HepG2 (cell line): ENCODE data around the gene DMXL1. TPM values are rescaled to one million over a fixed set of nuclear protein-coding genes. Genes with fewer than 3 reads are reported as not detected.

Source experiments
- ATAC-seq: fragments of 200-7000 bp; cut with Tn5 transposase; 3 replicates; pipeline ENCODE4 v1.9.1; 2020; ENCODE audit warnings: mild to moderate bottlenecking, moderate library complexity
- BruUV-seq: library from RNA; stranded (reverse); fragments of 400-500 nt; replicated peaks from 2 replicates; lab custom pipeline; 2021; lab: Mats Ljungman, UMichigan
- CTCF ChIA-PET: fragments of 300-600 bp; formaldehyde crosslinking; extraction: SDS; loops from one replicate; lab custom pipeline; 2021; ENCODE audit warnings: low total read pairs, inconsistent platforms, low intra/inter-chr PET ratio; lab: Yijun Ruan, JAX
- POLR2A ChIA-PET: fragments of 350-600 bp; sonication (Branson Sonifier 250); formaldehyde crosslinking; loops from one replicate; lab custom pipeline; 2020; ENCODE audit warnings: antibody characterized with exemption, inconsistent platforms; lab: Yijun Ruan, JAX
- DNase-seq: peaks from one replicate; pipeline ENCODE4 v3.0.0-alpha.2; 2015; ENCODE audit warnings: low spot score
- FAIRE-seq: peaks from 3 replicates; lab custom pipeline; 2011; peaks lifted over from hg19 to GRCh38; lab: Jason Lieb, UNC
- H2AFZ ChIP-seq: one replicate; pipeline ENCODE4 v1.6.1; 2011; ENCODE audit warnings: low read length, inconsistent platforms
- H3K27ac ChIP-seq: fragments of 300-600 bp; 3 replicates; pipeline ENCODE4 v1.8.0; 2011; ENCODE audit warnings: mixed run types, mild to moderate bottlenecking, mixed read lengths, low read length, inconsistent platforms; ENCODE audit not compliant: insufficient read depth; ENCODE audit errors: extremely low read length
- H3K27me3 ChIP-seq, 2 experiments: fragments of 200-600 bp in 1 of 2; 2 replicates in 1 of 2; 3 replicates in 1 of 2; pipeline versions ENCODE4 v1.6.0 to v1.8.0; 2011; ENCODE audit warnings: low read length in 2 of 2, mild to moderate bottlenecking in 2 of 2, moderate library complexity in 2 of 2, inconsistent platforms in 1 of 2; ENCODE audit not compliant: insufficient read depth in 2 of 2, control insufficient read depth in 1 of 2
- H3K36me3 ChIP-seq, 2 experiments: fragments of 200-600 bp in 1 of 2; replicated peaks in 1 of 2; 2 replicates in 1 of 2; 3 replicates in 1 of 2; pipeline versions ENCODE4 v1.5.1 to v1.8.0; 2011; ENCODE audit warnings: low read length in 2 of 2, inconsistent platforms in 1 of 2; ENCODE audit not compliant: insufficient read depth in 2 of 2, control insufficient read depth in 1 of 2
- H3K4me1 ChIP-seq: 2 replicates; pipeline ENCODE4 v1.5.1; 2012; ENCODE audit warnings: low read length, inconsistent platforms; ENCODE audit not compliant: insufficient read depth
- H3K4me2 ChIP-seq: 2 replicates; pipeline ENCODE4 v1.6.0; 2011; ENCODE audit warnings: low read depth, low read length, inconsistent platforms
- H3K4me3 ChIP-seq, 3 experiments: fragments of 200-600 bp in 1 of 3; sonication (generic), shearing (Covaris generic) in 1 of 3; replicated peaks in 1 of 3; 2 replicates each; pipeline ENCODE4 v1.5.1; 2011 to 2016; ENCODE audit warnings: low read length in 3 of 3, inconsistent platforms in 2 of 3, low read depth in 2 of 3, mild to moderate bottlenecking in 2 of 3, control low read depth in 1 of 3, mixed read lengths in 1 of 3; ENCODE audit not compliant: insufficient read depth in 1 of 3
- H3K79me2 ChIP-seq: one replicate; pipeline ENCODE4 v1.6.1; 2011; ENCODE audit warnings: low read length, inconsistent platforms; ENCODE audit not compliant: insufficient read depth
- H3K9ac ChIP-seq: 2 replicates; pipeline ENCODE4 v1.6.0; 2011; ENCODE audit warnings: mild to moderate bottlenecking, low read depth, low read length, inconsistent platforms; ENCODE audit not compliant: insufficient read depth
- H3K9me3 ChIP-seq: 2 replicates; pipeline ENCODE4 v1.5.1; 2012; ENCODE audit warnings: mild to moderate bottlenecking, low read length
- H4K20me1 ChIP-seq: 2 replicates; pipeline ENCODE4 v1.6.0; 2011; ENCODE audit warnings: inconsistent platforms, mild to moderate bottlenecking, low read length, moderate library complexity; ENCODE audit not compliant: insufficient read depth
- AKAP8 ChIP-seq: sonication (generic); formaldehyde crosslinking; IDR thresholded peaks from 2 replicates; pipeline ENCODE4 v1.5.1; 2020; ENCODE audit warnings: mild to moderate bottlenecking, missing genetic modification reagents
- ARID2 ChIP-seq: sonication (generic); formaldehyde crosslinking; IDR thresholded peaks from 2 replicates; pipeline ENCODE4 v1.8.1; 2022; ENCODE audit warnings: mild to moderate bottlenecking, missing genetic modification reagents, borderline replicate concordance
- BRD4 ChIP-seq: sonication (generic); formaldehyde crosslinking; IDR thresholded peaks from 2 replicates; pipeline ENCODE4 v1.4.0; 2020; ENCODE audit warnings: missing genetic modification reagents
- CEBPZ ChIP-seq: IDR thresholded peaks from 2 replicates; pipeline ENCODE4 v1.6.1; 2012; ENCODE audit warnings: low read length, improper control_type of control experiment
- DMAP1 ChIP-seq: IDR thresholded peaks from 2 replicates; pipeline ENCODE4 v1.6.1; 2016
- MED1 ChIP-seq: sonication (generic); formaldehyde crosslinking; IDR thresholded peaks from 2 replicates; pipeline ENCODE4 v1.4.0; 2020; ENCODE audit warnings: missing genetic modification reagents
- MLLT10 ChIP-seq: sonication (generic); formaldehyde crosslinking; IDR thresholded peaks from 2 replicates; pipeline ENCODE4 v1.4.0; 2020; ENCODE audit warnings: missing genetic modification reagents
- SNAPC4 ChIP-seq: sonication (generic); formaldehyde crosslinking; IDR thresholded peaks from 2 replicates; pipeline ENCODE4 v1.4.0; 2020; ENCODE audit warnings: mild to moderate bottlenecking, missing genetic modification reagents
- TCF7L2 ChIP-seq: IDR thresholded peaks from 2 replicates; pipeline ENCODE4 v1.6.1; 2011; ENCODE audit warnings: mild to moderate bottlenecking, low read depth, low read length, moderate library complexity
- TOE1 ChIP-seq: sonication (generic); formaldehyde crosslinking; IDR thresholded peaks from 2 replicates; pipeline ENCODE4 v1.4.0; 2020; ENCODE audit warnings: mild to moderate bottlenecking, missing genetic modification reagents
- ZKSCAN1 ChIP-seq: fragments of 150-350 bp; IDR thresholded peaks from 2 replicates; pipeline ENCODE4 v1.6.1; 2014; ENCODE audit warnings: low read length
- ZKSCAN5 ChIP-seq: sonication (generic); formaldehyde crosslinking; IDR thresholded peaks from 2 replicates; pipeline ENCODE4 v1.5.1; 2020; ENCODE audit warnings: mild to moderate bottlenecking, missing genetic modification reagents
- ZNF670 ChIP-seq: sonication (generic); formaldehyde crosslinking; IDR thresholded peaks from 2 replicates; pipeline ENCODE4 v1.8.0; 2022; ENCODE audit warnings: mild to moderate bottlenecking, missing genetic modification reagents, borderline replicate concordance
- ZNF703 ChIP-seq: sonication (generic); formaldehyde crosslinking; IDR thresholded peaks from 2 replicates; pipeline ENCODE4 v1.5.1; 2020; ENCODE audit warnings: missing genetic modification reagents, mild to moderate bottlenecking, moderate library complexity, borderline replicate concordance
- WGBS: methylation state at CpG from one replicate; pipeline ENCODE4 v1.1.6; 2017; ENCODE audit warnings: low lambda C conversion rate; 5-methylcytosine and 5-hydroxymethylcytosine counted together
- in situ Hi-C: cut with HindIII; loops from 2 replicates; pipeline ENCODE4 v1.10.0; 2017; ENCODE audit warnings: low pct_unique_long_range_greater_than_20kb; ENCODE audit not compliant: extremely low pct_ligation_motif_present
- intact Hi-C: fragments of 100-400 bp; cut with micrococcal nuclease; formaldehyde crosslinking; loops from one replicate; pipeline ENCODE4 v1.10.0; 2022; ENCODE audit not compliant: unreplicated experiment
- polyA plus RNA-seq, 8 experiments: library from polyadenylated mRNA; depleted of rRNA in 3 of 8; stranded (reverse) in 7 of 8; unstranded in 1 of 8; fragments of >200 nt; fragmentation: Illumina TruSeq in 4 of 8; extraction: Trizol in 4 of 8; gene quantifications; 2 replicates each; pipeline versions ENCODE4 v1.2.1 to v1.2.3, GENCODE V29; 2011 to 2016; ENCODE audit warnings: low read depth in 4 of 8, missing spikeins in 1 of 8, mixed read lengths in 1 of 8; ENCODE audit not compliant: insufficient read depth in 1 of 8
- total RNA-seq, 5 experiments: library from RNA; depleted of rRNA; stranded (reverse); fragments of >200 nt; fragmentation: Illumina TruSeq; extraction: Trizol; gene quantifications; 2 replicates each; pipeline ENCODE4 v1.2.3, GENCODE V29; 2016; ENCODE audit warnings: low read depth in 1 of 5
- TF ChIP-seq, protein P1 (sequence below): conservative IDR thresholded peaks from 2 replicates; pipeline ENCODE4 v1.6.1; 2018; ENCODE audit warnings: missing genetic modification reagents

DMXL1 gene
- total and polyA plus RNA-seq, 2 of the 13 experiments (the other 11 are each of a cell fraction or from before 2014, with no cell fraction given) = 6.9 to 18.6 TPM

DNA sequence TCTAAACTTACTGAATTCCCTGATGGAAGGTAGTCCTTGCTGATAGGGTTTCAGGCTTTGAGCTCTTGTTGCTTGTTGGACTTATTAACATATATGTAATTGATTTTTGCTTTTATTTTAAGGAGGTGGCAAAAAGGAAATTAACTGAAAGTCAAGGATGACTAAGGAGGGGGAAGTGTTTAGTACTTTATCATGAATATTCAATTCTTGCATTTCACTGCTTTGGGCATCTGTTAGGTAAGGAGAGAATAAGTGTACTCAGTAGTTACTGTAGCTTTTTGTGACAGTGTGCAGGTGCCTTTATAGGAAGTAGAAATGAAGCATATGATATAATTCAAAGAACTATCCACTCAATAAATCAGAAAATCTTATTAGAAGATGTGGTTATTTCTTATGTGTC is 47.1 kb downstream of the DMXL1 start (continued):
- TF ChIP-seq, protein P1, sequence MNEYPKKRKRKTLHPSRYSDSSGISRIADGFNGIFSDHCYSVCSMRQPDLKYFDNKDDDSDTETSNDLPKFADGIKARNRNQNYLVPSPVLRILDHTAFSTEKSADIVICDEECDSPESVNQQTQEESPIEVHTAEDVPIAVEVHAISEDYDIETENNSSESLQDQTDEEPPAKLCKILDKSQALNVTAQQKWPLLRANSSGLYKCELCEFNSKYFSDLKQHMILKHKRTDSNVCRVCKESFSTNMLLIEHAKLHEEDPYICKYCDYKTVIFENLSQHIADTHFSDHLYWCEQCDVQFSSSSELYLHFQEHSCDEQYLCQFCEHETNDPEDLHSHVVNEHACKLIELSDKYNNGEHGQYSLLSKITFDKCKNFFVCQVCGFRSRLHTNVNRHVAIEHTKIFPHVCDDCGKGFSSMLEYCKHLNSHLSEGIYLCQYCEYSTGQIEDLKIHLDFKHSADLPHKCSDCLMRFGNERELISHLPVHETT (CRISPR knock-in tag) = no peak
- TF ChIP-seq ZKSCAN5 = no peak
- TF ChIP-seq CEBPZ = no peak
- no peak for TF ChIP-seq TOE1 (CRISPR knock-in tag)
- TF ChIP-seq MLLT10 (CRISPR knock-in tag) = no peak
- TF ChIP-seq ZNF670 (CRISPR knock-in tag) = no peak
- TF ChIP-seq TCF7L2 = no peak
- no peak for TF ChIP-seq DMAP1 (CRISPR knock-in tag)
- no peak for TF ChIP-seq MED1 (CRISPR knock-in tag)

DNA sequence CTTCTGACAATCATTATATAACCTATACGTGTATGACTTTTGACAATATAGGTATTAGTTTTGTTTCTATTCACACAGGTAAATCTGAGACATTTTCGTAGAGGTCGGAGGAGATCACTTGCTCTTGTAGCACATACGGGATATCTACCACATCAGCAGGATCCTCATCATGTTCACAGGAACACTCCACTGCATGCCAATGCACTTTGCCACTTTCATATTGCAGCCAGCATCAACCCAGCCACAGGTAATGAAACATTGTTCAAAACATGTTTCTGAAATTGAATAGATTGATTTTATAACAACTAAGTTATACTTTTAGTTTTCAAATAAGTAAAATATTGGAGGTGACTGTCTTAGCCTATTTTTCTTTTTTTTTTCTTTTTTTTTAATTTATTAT is 50.0 kb downstream of the DMXL1 start:
- ChIA-PET CTCF (no interaction called here), POLR2A (no interaction called here)
- Histone ChIP-seq H2AFZ (no peak overlapping the region), H3K79me2 (no peaks in the 10 kb centered on the region), H3K4me2 (no peak overlapping the region), H4K20me1 (no peaks in the 10 kb centered on the region), H3K27me3 (no peaks in the 10 kb centered on the region), H3K9ac (no peak overlapping the region), H3K4me1 (no peaks in the 10 kb centered on the region), H3K4me3 (no peak overlapping the region), H3K27ac (no peak overlapping the region), H3K9me3 (no peaks in the 10 kb centered on the region), H3K36me3 (peaks cover 3 to 19% of the 10 kb centered on the region in 2 experiments; a peak in 4 of 5 replicates)
- intact Hi-C loops (no loop called here), in situ Hi-C loops (no loop called here)
- WGBS = 97% methylated on average over 4 of the region's 4 CpGs
- no peak for FAIRE-seq
- no TSS peak for BruUV-seq
- no peak for DNase-seq
- no peak for ATAC-seq
- TF ChIP-seq BRD4 (CRISPR knock-in tag) (no peak), AKAP8 (no peak), SNAPC4 (CRISPR knock-in tag) (no peak), ARID2 (CRISPR knock-in tag) (no peak), ZKSCAN1 (no peak), ZNF703 (CRISPR knock-in tag) (no peak)
